H1 (cell line): Measurements from ENCODE around the gene SH3RF3. TPM values are rescaled to one million over a fixed set of nuclear protein-coding genes. Genes with fewer than 3 reads are reported as not detected.

Experiments
- CTCF ChIA-PET: fragments of 300-600 bp; sonication (Branson Sonifier 250); formaldehyde crosslinking; loops from one replicate; lab custom pipeline; 2021; ENCODE audit not compliant: partially characterized antibody; lab: Charles Lee
- POLR2A ChIA-PET: fragments of 300-600 bp; sonication (Branson Sonifier 250); formaldehyde crosslinking; loops from one replicate; lab custom pipeline; 2021; ENCODE audit warnings: inconsistent platforms; ENCODE audit not compliant: partially characterized antibody; lab: Charles Lee
- DNase-seq, 2 experiments: peaks; one replicate each; pipeline versions ENCODE4 v3.0.0 to v3.0.0-alpha.2; 2010 to 2022; ENCODE audit warnings: low spot score in 2 of 2, low read depth in 1 of 2, mixed read lengths in 1 of 2
- FAIRE-seq: peaks from 2 replicates; lab custom pipeline; 2011; peaks lifted over from hg19 to GRCh38; lab: Jason Lieb, UNC
- H2AFZ ChIP-seq: 2 replicates; pipeline ENCODE4 v1.8.1; 2012; ENCODE audit warnings: low read length, inconsistent platforms
- H2AK5ac ChIP-seq: 2 replicates; pipeline ENCODE4 v1.6.1; 2013; ENCODE audit warnings: low read depth, low read length
- H2BK120ac ChIP-seq: replicated peaks from 2 replicates; pipeline ENCODE3; 2013; ENCODE audit warnings: low read depth, low read length, inconsistent platforms
- H2BK12ac ChIP-seq: 2 replicates; pipeline ENCODE4 v1.6.1; 2013; ENCODE audit warnings: low read depth, low read length
- H2BK15ac ChIP-seq: 2 replicates; pipeline ENCODE4 v1.6.1; 2013; ENCODE audit warnings: low read length
- H2BK20ac ChIP-seq: 2 replicates; pipeline ENCODE4 v1.6.1; 2013; ENCODE audit warnings: low read length
- H2BK5ac ChIP-seq: 2 replicates; pipeline ENCODE4 v1.6.1; 2013; ENCODE audit warnings: low read depth, low read length
- H3K14ac ChIP-seq: 2 replicates; pipeline ENCODE4 v1.6.1; 2013; ENCODE audit warnings: inconsistent platforms; ENCODE audit not compliant: insufficient read length
- H3K18ac ChIP-seq: 2 replicates; pipeline ENCODE4 v1.6.1; 2013; ENCODE audit warnings: low read length; ENCODE audit errors: extremely low read depth
- H3K23ac ChIP-seq: 2 replicates; pipeline ENCODE4 v1.6.1; 2013; ENCODE audit warnings: inconsistent platforms; ENCODE audit not compliant: insufficient read length
- H3K23me2 ChIP-seq: 2 replicates; pipeline ENCODE4 v1.6.1; 2013; ENCODE audit warnings: low read depth, low read length
- H3K27ac ChIP-seq: 2 replicates; pipeline ENCODE4 v1.6.1; 2011; ENCODE audit warnings: low read depth, low read length, inconsistent platforms
- H3K27me3 ChIP-seq, 4 experiments: replicated peaks in 1 of 4; 1 replicate in 1 of 4; 2 replicates in 3 of 4; pipeline versions ENCODE4 v1.6.1 to v1.8.1; 2011 to 2013; ENCODE audit warnings: low read length in 3 of 4, mild to moderate bottlenecking in 3 of 4, inconsistent platforms in 2 of 4, mixed read lengths in 2 of 4, moderate library complexity in 1 of 4; ENCODE audit not compliant: control insufficient read depth in 3 of 4, insufficient read depth in 3 of 4; ENCODE audit errors: extremely low read depth in 1 of 4
- H3K36me3 ChIP-seq, 4 experiments: 2 replicates each; pipeline versions ENCODE4 v1.6.1 to v1.8.1; 2011 to 2013; ENCODE audit warnings: mild to moderate bottlenecking in 4 of 4, low read length in 3 of 4, moderate library complexity in 2 of 4, control low read depth in 1 of 4, inconsistent platforms in 1 of 4; ENCODE audit not compliant: insufficient read depth in 4 of 4, control insufficient read depth in 2 of 4
- H3K4ac ChIP-seq: replicated peaks from 2 replicates; pipeline ENCODE3; 2013; ENCODE audit warnings: low read length, low read depth, mixed read lengths, inconsistent platforms; ENCODE audit not compliant: insufficient read length
- H3K4me1 ChIP-seq, 4 experiments: replicated peaks in 1 of 4; 1 replicate in 1 of 4; 2 replicates in 3 of 4; pipeline versions ENCODE4 v1.6.1 to v1.8.1; 2011 to 2013; ENCODE audit warnings: low read length in 3 of 4, inconsistent platforms in 2 of 4, mixed read lengths in 1 of 4; ENCODE audit not compliant: insufficient read depth in 4 of 4, control insufficient read depth in 3 of 4
- H3K4me2 ChIP-seq, 2 experiments: 2 replicates each; pipeline versions ENCODE4 v1.6.1 to v1.8.1; 2011 to 2013; ENCODE audit warnings: low read depth in 2 of 2, low read length in 2 of 2, control low read depth in 1 of 2, inconsistent platforms in 1 of 2, mild to moderate bottlenecking in 1 of 2; ENCODE audit not compliant: insufficient read depth in 1 of 2
- H3K4me3 ChIP-seq, 4 experiments: fragments of 200-600, 300-600 bp in 1 of 4; sonication (generic), shearing (Covaris generic), sonication (Bioruptor Twin) in 1 of 4; 2 replicates each; pipeline versions ENCODE4 v1.5.1 to v1.8.1; 2011 to 2016; ENCODE audit warnings: low read length in 4 of 4, low read depth in 3 of 4, control low read depth in 2 of 4, inconsistent platforms in 2 of 4, mild to moderate bottlenecking in 2 of 4, mixed read lengths in 1 of 4, moderate library complexity in 1 of 4; ENCODE audit not compliant: insufficient read depth in 2 of 4; ENCODE audit errors: extremely low read depth in 1 of 4
- H3K56ac ChIP-seq: replicated peaks from 2 replicates; pipeline ENCODE3; 2013; ENCODE audit warnings: low read depth, mild to moderate bottlenecking, mixed read lengths, low read length, inconsistent platforms; ENCODE audit not compliant: insufficient read length
- H3K79me1 ChIP-seq: 2 replicates; pipeline ENCODE4 v1.6.1; 2013; ENCODE audit warnings: low read depth, low read length, control low read depth
- H3K79me2 ChIP-seq, 2 experiments: 2 replicates each; pipeline versions ENCODE4 v1.6.1 to v1.8.1; 2012 to 2013; ENCODE audit warnings: low read length in 2 of 2, mild to moderate bottlenecking in 2 of 2, inconsistent platforms in 1 of 2; ENCODE audit not compliant: insufficient read depth in 2 of 2, control insufficient read depth in 1 of 2
- H3K9ac ChIP-seq, 4 experiments: replicated peaks in 1 of 4; 1 replicate in 1 of 4; 2 replicates in 3 of 4; pipeline versions ENCODE4 v1.6.1 to v1.8.1; 2011 to 2013; ENCODE audit warnings: low read depth in 3 of 4, low read length in 3 of 4, control low read depth in 2 of 4, mild to moderate bottlenecking in 2 of 4, moderate library complexity in 2 of 4, inconsistent platforms in 1 of 4; ENCODE audit errors: extremely low read depth in 1 of 4
- H3K9me3 ChIP-seq, 2 experiments: 2 replicates each; pipeline versions ENCODE4 v1.6.1 to v1.8.1; 2012 to 2013; ENCODE audit warnings: mild to moderate bottlenecking in 2 of 2, moderate library complexity in 2 of 2, control low read depth in 1 of 2, inconsistent platforms in 1 of 2, low read depth in 1 of 2, low read length in 1 of 2, mixed read lengths in 1 of 2; ENCODE audit not compliant: insufficient read depth in 2 of 2
- H4K20me1 ChIP-seq, 2 experiments: replicated peaks in 1 of 2; 2 replicates each; pipeline versions ENCODE3 to v1.8.1; 2011 to 2013; ENCODE audit warnings: inconsistent platforms in 2 of 2, low read length in 2 of 2, mild to moderate bottlenecking in 1 of 2; ENCODE audit not compliant: insufficient read depth in 2 of 2, control insufficient read depth in 1 of 2
- H4K5ac ChIP-seq: 2 replicates; pipeline ENCODE4 v1.6.1; 2013; ENCODE audit warnings: low read length, low read depth, mixed read lengths, inconsistent platforms; ENCODE audit not compliant: insufficient read length
- H4K8ac ChIP-seq: 2 replicates; pipeline ENCODE4 v1.8.0; 2013; ENCODE audit warnings: mild to moderate bottlenecking, moderate library complexity, low read length, inconsistent platforms; ENCODE audit not compliant: insufficient read depth; ENCODE audit errors: extremely low read depth
- H4K91ac ChIP-seq: replicated peaks from 2 replicates; pipeline ENCODE3; 2013; ENCODE audit warnings: low read length, mixed read lengths, inconsistent platforms; ENCODE audit not compliant: insufficient read length
- BCL11A ChIP-seq, 2 experiments: IDR thresholded peaks; one replicate each; pipeline ENCODE4 v1.6.1; 2011; ENCODE audit warnings: low read depth in 2 of 2, low read length in 2 of 2, mild to moderate bottlenecking in 2 of 2
- RFX5 ChIP-seq: IDR thresholded peaks from 2 replicates; pipeline ENCODE4 v1.6.1; 2011; ENCODE audit warnings: low read depth, low read length, improper control_type of control experiment, borderline replicate concordance
- RXRA ChIP-seq: IDR thresholded peaks from 2 replicates; pipeline ENCODE4 v1.6.1; 2011; ENCODE audit warnings: low read depth, mild to moderate bottlenecking, low read length, moderate library complexity; ENCODE audit not compliant: insufficient read depth
- WGBS, 2 experiments: shearing (Covaris generic) in 1 of 2; methylation state at CpG; one replicate each; pipeline versions ENCODE4 v1.1.6 to v1.1.7; 2013 to 2015; ENCODE audit warnings: low lambda C conversion rate in 2 of 2, mixed read lengths in 2 of 2, inconsistent platforms in 1 of 2, low coverage in 1 of 2, missing lambda C conversion rate in 1 of 2; ENCODE audit not compliant: insufficient replicate concordance in 2 of 2, insufficient coverage in 1 of 2, insufficient read length in 1 of 2; ENCODE audit errors: extremely low coverage in 1 of 2, missing lambda C conversion rate in 1 of 2; 5-methylcytosine and 5-hydroxymethylcytosine counted together
- polyA plus RNA-seq, 7 experiments: library from polyadenylated mRNA; depleted of rRNA in 3 of 7; stranded (reverse) in 5 of 7; unstranded in 2 of 7; fragments of >200 nt in 5 of 7; fragments of 200-250 nt in 2 of 7; gene quantifications; 1 replicate in 5 of 7; 2 replicates in 1 of 7; 4 replicates in 1 of 7; pipeline versions ENCODE4 v1.2.1 to v1.2.3, GENCODE V29; 2011 to 2013; ENCODE audit warnings: missing spikeins in 2 of 7, mixed read lengths in 2 of 7
- total RNA-seq: library from RNA; stranded (reverse); fragmentation: NEBNext Ultra II Directional; extraction: Animal tissue kit (Norgen Biotek cat#: 25700); gene quantifications from 2 replicates; pipeline ENCODE4 v1.2.1, GENCODE V29; 2021

SH3RF3 gene
- total and polyA plus RNA-seq, 2 of the 8 experiments (the other 6 are each of a cell fraction or from before 2014, with no cell fraction given) = 0.11 to 0.65 TPM

GRCh38 chr2:109346601-109347228 lies 217.7 kb downstream of the SH3RF3 start:
- FAIRE-seq (no peak), DNase-seq (no peak)
- Histone ChIP-seq H2BK15ac (no peak overlapping the region), H3K23me2 (no peaks in the 10 kb centered on the region; the same call in 1 of the 2 replicates), H3K9ac (no peak overlapping the region), H3K79me1 (no peaks in the 10 kb centered on the region), H3K36me3 (no peaks in the 10 kb centered on the region), H3K18ac (no peak overlapping the region), H3K4ac (no peak overlapping the region), H2BK120ac (no peak overlapping the region), H2BK20ac (no peak overlapping the region), H3K4me1 (peaks cover 0 to 5% (median 0%) of the 10 kb centered on the region in 4 experiments; a peak in 2 of 7 replicates), H3K27me3 (no peaks in the 10 kb centered on the region), H4K20me1 (no peaks in the 10 kb centered on the region), H4K5ac (no peak overlapping the region), H3K56ac (no peak overlapping the region), H3K4me2 (no peak overlapping the region), H3K23ac (no peak overlapping the region), H3K14ac (no peak overlapping the region), H2AK5ac (no peak overlapping the region), H3K79me2 (no peaks in the 10 kb centered on the region), H4K91ac (no peak overlapping the region), H2BK12ac (no peak overlapping the region), H3K27ac (no peak overlapping the region), H4K8ac (no peak overlapping the region), H2AFZ (no peak overlapping the region), H3K4me3 (no peak overlapping the region), H2BK5ac (no peak overlapping the region), H3K9me3 (no peaks in the 10 kb centered on the region)
- no peak for TF ChIP-seq BCL11A (IDR thresholded peaks at IDR 0.05; ENCODE audit: low read depth in 2 of 2, low read length in 2 of 2)
- TF ChIP-seq RXRA = no peak
- TF ChIP-seq RFX5 = no peak
- WGBS, 2 experiments = 93% methylated on average over 12 of the region's 12 CpGs; no CpG with 5 or more reads in 1 of the 2 experiments
- CTCF ChIA-PET = interaction anchor here (1.4 kb wide), 1 partner anchor 163 kb away, joined by 4 read pairs; no protein-coding TSS in a partner anchor
- POLR2A ChIA-PET = interaction anchor here (1.0 kb wide), 1 partner anchor 35 kb away, joined by 3 read pairs; no protein-coding TSS in a partner anchor
